ENCODE results near the gene DPM2. TPM values are rescaled to one million over a fixed set of nuclear protein-coding genes. Genes with fewer than 3 reads are reported as not detected.

Gene DPM2
- total RNA-seq, 4 donors from 2014 or later: 8.8 to 18.0 (median 13.5) TPM

GRCh38 chr9:127980706-127981558, 43.3 kb upstream of the DPM2 start, which contains the start of gene EEIG1:
TSS of gene EEIG1 (minus strand) at chr9:127980989. CDS start at chr9:127980137, 852 bp downstream.
- DNase-seq (ENCODE audit: low spot score): peak; percentile 80
- ATAC-seq (ENCODE audit: low FRiP score): peak; percentile 94
- TF ChIP-seq CTCF (IDR thresholded peaks at IDR 0.05): no peak

- ATAC-seq (ENCODE audit: low FRiP score) (peak; percentile 32), DNase-seq (ENCODE audit: low spot score) (no peak)
- no peak for TF ChIP-seq CTCF (IDR thresholded peaks at IDR 0.05)
These were observed 42.5 kb upstream of the DPM2 start for GRCh38 chr9:127980060-127980705.

GRCh38 chr9:127979333-127980059, 41.8 kb upstream of the DPM2 start:
- DNase-seq (ENCODE audit: low spot score) (no peak), ATAC-seq (ENCODE audit: low FRiP score) (no peak)
- TF ChIP-seq CTCF (IDR thresholded peaks at IDR 0.05): no peak

- no peak for ATAC-seq (ENCODE audit: low FRiP score)
- no peak for TF ChIP-seq CTCF (IDR thresholded peaks at IDR 0.05)
- DNase-seq (ENCODE audit: low spot score): no peak
These were observed 41.3 kb upstream of the DPM2 start for GRCh38 chr9:127979015-127979332.

- no peak for DNase-seq (ENCODE audit: low spot score)
- ATAC-seq (ENCODE audit: low FRiP score): peak; percentile 28
- no peak for TF ChIP-seq CTCF (IDR thresholded peaks at IDR 0.05)
These were observed 40.4 kb upstream of the DPM2 start for GRCh38 chr9:127977884-127978647.

GRCh38 chr9:127977009-127977883, 39.6 kb upstream of the DPM2 start:
- ATAC-seq (ENCODE audit: low FRiP score): no peak
- DNase-seq (ENCODE audit: low spot score): no peak
- TF ChIP-seq CTCF (IDR thresholded peaks at IDR 0.05): no peak

Data from omental fat pad (tissue), 4 donors.